ENCODE measurements around the gene EFCAB11. TPM values are rescaled to one million over a fixed set of nuclear protein-coding genes. Genes with fewer than 3 reads are reported as not detected.

EFCAB11 gene
- total RNA-seq, 1 donor from 2014 or later, result 3.1 TPM

DNA sequence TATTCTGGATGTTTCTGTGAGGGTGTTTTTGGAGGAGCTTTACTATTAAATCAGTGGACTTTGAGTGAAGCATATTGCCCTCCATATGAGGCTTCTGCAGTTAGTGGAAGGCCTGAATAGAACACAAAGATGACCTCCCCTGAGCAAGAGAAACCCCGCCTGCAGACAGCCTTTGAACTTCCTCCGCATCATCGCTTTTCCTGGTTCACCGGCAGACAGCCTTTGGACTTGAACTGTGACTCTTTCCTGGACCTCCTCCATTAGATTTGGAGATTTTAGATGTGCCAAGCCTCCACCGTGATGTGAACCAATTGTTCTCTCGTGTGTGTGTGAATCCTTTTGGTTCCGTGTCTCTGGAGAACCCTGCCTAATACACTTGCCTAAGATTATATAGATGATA is 208.4 kb downstream of the EFCAB11 start:
- no peaks in the 10 kb centered on the region for H3K27me3 Mint-ChIP-seq (ENCODE audit: unreplicated experiment)
- no peaks in the 10 kb centered on the region for H3K4me1 Mint-ChIP-seq (ENCODE audit: low read depth, unreplicated experiment)
- H3K27ac Mint-ChIP-seq (ENCODE audit: unreplicated experiment), result no peak overlapping the region
- peaks cover 3% of the 10 kb centered on the region for H3K9me3 Mint-ChIP-seq (ENCODE audit: unreplicated experiment)
- DNase-seq, result no peak
- no peak overlapping the region for H3K4me3 Mint-ChIP-seq (ENCODE audit: unreplicated experiment)
- TF ChIP-seq, protein P1, sequence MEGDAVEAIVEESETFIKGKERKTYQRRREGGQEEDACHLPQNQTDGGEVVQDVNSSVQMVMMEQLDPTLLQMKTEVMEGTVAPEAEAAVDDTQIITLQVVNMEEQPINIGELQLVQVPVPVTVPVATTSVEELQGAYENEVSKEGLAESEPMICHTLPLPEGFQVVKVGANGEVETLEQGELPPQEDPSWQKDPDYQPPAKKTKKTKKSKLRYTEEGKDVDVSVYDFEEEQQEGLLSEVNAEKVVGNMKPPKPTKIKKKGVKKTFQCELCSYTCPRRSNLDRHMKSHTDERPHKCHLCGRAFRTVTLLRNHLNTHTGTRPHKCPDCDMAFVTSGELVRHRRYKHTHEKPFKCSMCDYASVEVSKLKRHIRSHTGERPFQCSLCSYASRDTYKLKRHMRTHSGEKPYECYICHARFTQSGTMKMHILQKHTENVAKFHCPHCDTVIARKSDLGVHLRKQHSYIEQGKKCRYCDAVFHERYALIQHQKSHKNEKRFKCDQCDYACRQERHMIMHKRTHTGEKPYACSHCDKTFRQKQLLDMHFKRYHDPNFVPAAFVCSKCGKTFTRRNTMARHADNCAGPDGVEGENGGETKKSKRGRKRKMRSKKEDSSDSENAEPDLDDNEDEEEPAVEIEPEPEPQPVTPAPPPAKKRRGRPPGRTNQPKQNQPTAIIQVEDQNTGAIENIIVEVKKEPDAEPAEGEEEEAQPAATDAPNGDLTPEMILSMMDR (IDR thresholded peaks at IDR 0.05; ENCODE audit: partially characterized antibody, unreplicated experiment), result no peak
- H3K36me3 Mint-ChIP-seq (ENCODE audit: unreplicated experiment), result peaks cover 10% of the 10 kb centered on the region

Other genes with a start within 250 kb of the EFCAB11 start
- gene TDP1, start 1.2 kb upstream of the EFCAB11 start, total RNA-seq (ENCODE audit: unreplicated experiment), result 30.3 TPM
- gene KCNK13, start 107.3 kb upstream of the EFCAB11 start, total RNA-seq (ENCODE audit: unreplicated experiment), result not detected

Data from glutamatergic neuron (in vitro differentiated cells).